Endothelial cell of umbilical vein (primary cell): ENCODE results near the gene KRT15. TPM values are rescaled to one million over a fixed set of nuclear protein-coding genes. Genes with fewer than 3 reads are reported as not detected.

ENCODE experiments used
- BruUV-seq: library from RNA; stranded (reverse); fragments of 400-500 nt; replicated peaks from 2 replicates; lab custom pipeline; 2021; lab: Mats Ljungman, UMichigan
- CTCF ChIA-PET: fragments of 300-600, 350-600 bp; sonication (Branson Sonifier 250); formaldehyde crosslinking; loops from one replicate; lab custom pipeline; 2021; ENCODE audit warnings: antibody characterized with exemption, inconsistent platforms; lab: Charles Lee
- POLR2A ChIA-PET: fragments of 300-600, 350-600 bp; sonication (Branson Sonifier 250); formaldehyde crosslinking; loops from one replicate; lab custom pipeline; 2021; ENCODE audit warnings: antibody characterized with exemption, inconsistent platforms; lab: Charles Lee
- DNase-seq: peaks from one replicate; pipeline ENCODE4 v3.0.0-alpha.2; 2011; ENCODE audit warnings: low read depth, low spot score
- FAIRE-seq: peaks from 2 replicates; lab custom pipeline; 2011; peaks lifted over from hg19 to GRCh38; lab: Jason Lieb, UNC
- H2AFZ ChIP-seq: 2 replicates; pipeline ENCODE4 v1.6.0; 2012; ENCODE audit warnings: low read depth, low read length, control low read depth, inconsistent platforms
- H3K27ac ChIP-seq: 2 replicates; pipeline ENCODE4 v1.5.1; 2011; ENCODE audit warnings: low read depth, mild to moderate bottlenecking, control low read depth, low read length, moderate library complexity; ENCODE audit not compliant: insufficient read depth
- H3K27me3 ChIP-seq, 2 experiments: 2 replicates each; pipeline versions ENCODE4 v1.6.0 to v1.6.1; 2011; ENCODE audit warnings: low read length in 2 of 2, mixed read lengths in 1 of 2; ENCODE audit not compliant: control insufficient read depth in 2 of 2, insufficient read depth in 2 of 2
- H3K36me3 ChIP-seq, 2 experiments: 2 replicates in 1 of 2; 3 replicates in 1 of 2; pipeline ENCODE4 v1.5.1; 2011; ENCODE audit warnings: low read length in 2 of 2, mild to moderate bottlenecking in 1 of 2, moderate library complexity in 1 of 2; ENCODE audit not compliant: control insufficient read depth in 2 of 2, insufficient read depth in 2 of 2; ENCODE audit errors: extremely low read depth in 1 of 2
- H3K4me1 ChIP-seq: 3 replicates; pipeline ENCODE4 v1.5.1; 2011; ENCODE audit warnings: mild to moderate bottlenecking, low read length; ENCODE audit not compliant: control insufficient read depth, insufficient read depth; ENCODE audit errors: extremely low read depth
- H3K4me2 ChIP-seq: 2 replicates; pipeline ENCODE4 v1.6.1; 2011; ENCODE audit warnings: low read length, control low read depth, mixed read lengths; ENCODE audit not compliant: insufficient read depth
- H3K4me3 ChIP-seq, 3 experiments: fragments of 200-600 bp in 1 of 3; sonication (generic), shearing (Covaris generic) in 1 of 3; replicated peaks in 1 of 3; 2 replicates each; pipeline ENCODE4 v1.5.1; 2011 to 2016; ENCODE audit warnings: control low read depth in 3 of 3, low read length in 3 of 3, mild to moderate bottlenecking in 2 of 3, inconsistent platforms in 1 of 3, low read depth in 1 of 3, moderate library complexity in 1 of 3; ENCODE audit not compliant: insufficient read depth in 1 of 3
- H3K79me2 ChIP-seq: 2 replicates; pipeline ENCODE4 v1.6.0; 2012; ENCODE audit warnings: low read length, inconsistent platforms; ENCODE audit not compliant: control insufficient read depth, insufficient read depth
- H3K9ac ChIP-seq: replicated peaks from 2 replicates; pipeline ENCODE3; 2011; ENCODE audit warnings: low read length, control low read depth; ENCODE audit not compliant: insufficient read depth; ENCODE audit errors: extremely low read depth
- H3K9me1 ChIP-seq: replicated peaks from 3 replicates; pipeline ENCODE4 v1.6.0; 2011; ENCODE audit warnings: mild to moderate bottlenecking, low read length; ENCODE audit not compliant: control insufficient read depth, insufficient read depth; ENCODE audit errors: extremely low read depth
- H3K9me3 ChIP-seq: replicated peaks from 2 replicates; pipeline ENCODE4 v1.5.1; 2012; ENCODE audit warnings: low read length, inconsistent platforms; ENCODE audit not compliant: control insufficient read depth, insufficient read depth
- H4K20me1 ChIP-seq: replicated peaks from 2 replicates; pipeline ENCODE3; 2011; ENCODE audit warnings: mild to moderate bottlenecking, low read length; ENCODE audit not compliant: control insufficient read depth, insufficient read depth; ENCODE audit errors: extremely low read depth
- EZH2 ChIP-seq: IDR thresholded peaks from 2 replicates; pipeline ENCODE4 v1.6.1; 2012; ENCODE audit warnings: borderline replicate concordance, low read depth, mild to moderate bottlenecking, moderate library complexity, low read length, inconsistent platforms; ENCODE audit not compliant: severe bottlenecking
- FOS ChIP-seq: IDR thresholded peaks from 2 replicates; pipeline ENCODE4 v1.6.1; 2011; ENCODE audit warnings: mild to moderate bottlenecking, low read length, moderate library complexity, borderline replicate concordance; ENCODE audit not compliant: insufficient read depth
- GATA2 ChIP-seq: IDR thresholded peaks from 2 replicates; pipeline ENCODE4 v1.7.0; 2011; ENCODE audit warnings: low read depth, mild to moderate bottlenecking, moderate library complexity, mixed read lengths, low read length; ENCODE audit not compliant: insufficient read length, insufficient read depth
- JUN ChIP-seq: IDR thresholded peaks from 2 replicates; pipeline ENCODE4 v1.6.1; 2011; ENCODE audit warnings: borderline replicate concordance, low read depth; ENCODE audit not compliant: insufficient read length, insufficient read depth
- MYC ChIP-seq: IDR thresholded peaks from one replicate; pipeline ENCODE4 v1.6.1; 2011; ENCODE audit warnings: mild to moderate bottlenecking, low read depth, low read length
- POLR2A ChIP-seq: IDR thresholded peaks from 2 replicates; pipeline ENCODE4 v1.6.1; 2012; ENCODE audit warnings: low read depth, mild to moderate bottlenecking, control low read depth, low read length
- POLR2AphosphoS5 ChIP-seq: IDR thresholded peaks from 2 replicates; pipeline ENCODE4 v1.6.1; 2012; ENCODE audit warnings: low read depth, mild to moderate bottlenecking, control low read depth, low read length, moderate library complexity; ENCODE audit not compliant: insufficient read depth
- dilution Hi-C: fragments of 300-500 bp; cut with MboI; formaldehyde crosslinking; loops from one replicate; pipeline ENCODE4 v1.15.0; 2019; ENCODE audit warnings: low sequenced_read_pairs; ENCODE audit not compliant: extremely low pct_ligation_motif_present
- intact Hi-C: fragments of 100-400 bp; cut with micrococcal nuclease; formaldehyde crosslinking; loops from one replicate; pipeline ENCODE4 v1.10.0; 2022
- polyA plus RNA-seq, 4 experiments: library from polyadenylated mRNA; depleted of rRNA in 3 of 4; stranded (reverse) in 3 of 4; unstranded in 1 of 4; fragments of >200 nt; gene quantifications; 2 replicates each; pipeline versions ENCODE4 v1.2.1 to v1.2.3, GENCODE V29; 2011 to 2012; ENCODE audit warnings: missing spikeins in 1 of 4
- total RNA-seq: library from RNA; stranded (reverse); gene quantifications from 2 replicates; pipeline ENCODE4 v1.2.3, GENCODE V29; 2021
- TF ChIP-seq, protein P1 (sequence below), 2 donors: IDR thresholded peaks; 1 replicate in 1 of 2; 2 replicates in 1 of 2; pipeline ENCODE4 v1.5.1; 2011; ENCODE audit warnings: low read length in 2 of 2, mild to moderate bottlenecking in 2 of 2, moderate library complexity in 2 of 2, control low read depth in 1 of 2, inconsistent platforms in 1 of 2, low read depth in 1 of 2; ENCODE audit not compliant: insufficient read depth in 1 of 2; ENCODE audit errors: extremely low read depth in 1 of 2
- TF ChIP-seq, protein P2 (sequence below): IDR thresholded peaks from 2 replicates; pipeline ENCODE4 v1.6.1; 2011; ENCODE audit not compliant: insufficient read depth, insufficient read length

KRT15 gene
- total and polyA plus RNA-seq, 2 donors (not counting 3 experiments of a cell fraction or from before 2014, with no cell fraction given), result 0.68 to 2.8 TPM

GRCh38 chr17:41561554-41561953 is 42.9 kb upstream of the KRT15 start:
- Histone ChIP-seq H3K4me3 (no peak overlapping the region), H3K9me3 (no peaks in the 10 kb centered on the region), H3K4me1 (no peaks in the 10 kb centered on the region), H3K27me3 (peaks cover 27 to 40% of the 10 kb centered on the region in 2 experiments), H3K27ac (no peak overlapping the region), H3K9ac (no peak overlapping the region), H4K20me1 (no peaks in the 10 kb centered on the region), H3K79me2 (no peaks in the 10 kb centered on the region), H3K4me2 (no peak overlapping the region), H3K36me3 (no peaks in the 10 kb centered on the region), H3K9me1 (no peaks in the 10 kb centered on the region), H2AFZ (no peak overlapping the region)
- CTCF ChIA-PET, result interaction anchor here (0.6 to 1.6 kb wide), 3 partner anchors 9 to 104 kb away, joined by 3 to 4 read pairs (median 4); no protein-coding TSS in a partner anchor
- POLR2A ChIA-PET, result no interaction called here
- TF ChIP-seq EZH2, result no peak
- no peak for TF ChIP-seq JUN
- no peak for TF ChIP-seq POLR2A
- TF ChIP-seq, protein P1, sequence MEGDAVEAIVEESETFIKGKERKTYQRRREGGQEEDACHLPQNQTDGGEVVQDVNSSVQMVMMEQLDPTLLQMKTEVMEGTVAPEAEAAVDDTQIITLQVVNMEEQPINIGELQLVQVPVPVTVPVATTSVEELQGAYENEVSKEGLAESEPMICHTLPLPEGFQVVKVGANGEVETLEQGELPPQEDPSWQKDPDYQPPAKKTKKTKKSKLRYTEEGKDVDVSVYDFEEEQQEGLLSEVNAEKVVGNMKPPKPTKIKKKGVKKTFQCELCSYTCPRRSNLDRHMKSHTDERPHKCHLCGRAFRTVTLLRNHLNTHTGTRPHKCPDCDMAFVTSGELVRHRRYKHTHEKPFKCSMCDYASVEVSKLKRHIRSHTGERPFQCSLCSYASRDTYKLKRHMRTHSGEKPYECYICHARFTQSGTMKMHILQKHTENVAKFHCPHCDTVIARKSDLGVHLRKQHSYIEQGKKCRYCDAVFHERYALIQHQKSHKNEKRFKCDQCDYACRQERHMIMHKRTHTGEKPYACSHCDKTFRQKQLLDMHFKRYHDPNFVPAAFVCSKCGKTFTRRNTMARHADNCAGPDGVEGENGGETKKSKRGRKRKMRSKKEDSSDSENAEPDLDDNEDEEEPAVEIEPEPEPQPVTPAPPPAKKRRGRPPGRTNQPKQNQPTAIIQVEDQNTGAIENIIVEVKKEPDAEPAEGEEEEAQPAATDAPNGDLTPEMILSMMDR (IDR thresholded peaks at IDR 0.05; ENCODE audit: extremely low read depth in 1 of 2, insufficient read depth in 1 of 2, low read depth in 1 of 2, low read length in 2 of 2), result no peak
- no peak for TF ChIP-seq POLR2AphosphoS5
- TF ChIP-seq FOS, result no peak
- no peak for TF ChIP-seq MYC
- no peak for TF ChIP-seq GATA2
- TF ChIP-seq, protein P2, sequence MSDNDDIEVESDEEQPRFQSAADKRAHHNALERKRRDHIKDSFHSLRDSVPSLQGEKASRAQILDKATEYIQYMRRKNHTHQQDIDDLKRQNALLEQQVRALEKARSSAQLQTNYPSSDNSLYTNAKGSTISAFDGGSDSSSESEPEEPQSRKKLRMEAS, result no peak
- BruUV-seq, result no TSS peak
- intact Hi-C loops (no loop called here), dilution Hi-C loops (no loop called here)
- DNase-seq (no peak), FAIRE-seq (no peak)
